GM23338 (cell line): ENCODE measurements around the gene EPX. TPM values are rescaled to one million over a fixed set of nuclear protein-coding genes. Genes with fewer than 3 reads are reported as not detected.

ENCODE experiments used
- ATAC-seq: fragments of 200-7000 bp; cut with Tn5 transposase; 3 replicates; pipeline ENCODE4 v1.9.1; 2020
- DNase-seq: peaks from one replicate; pipeline ENCODE4 v3.0.0-alpha.2; 2015; ENCODE audit warnings: low spot score
- H2AFZ ChIP-seq: fragments of 200-600 bp; sonication (generic); 2 replicates; pipeline ENCODE4 v1.8.0; 2016; ENCODE audit warnings: antibody characterized with exemption, mild to moderate bottlenecking, moderate library complexity
- H3F3A ChIP-seq: fragments of 200-600 bp; sonication (generic); replicated peaks from 2 replicates; pipeline ENCODE4 v1.8.0; 2017; ENCODE audit warnings: antibody characterized with exemption, mixed run types, low read depth
- H3K27ac ChIP-seq: fragments of 200-600 bp; sonication (generic); 2 replicates; pipeline ENCODE4 v1.6.1; 2016; ENCODE audit warnings: low read depth
- H3K27me3 ChIP-seq: fragments of 200-600 bp; sonication (generic); 2 replicates; pipeline ENCODE4 v1.8.0; 2016; ENCODE audit warnings: mild to moderate bottlenecking, mixed run types, moderate library complexity; ENCODE audit not compliant: insufficient read depth
- H3K36me3 ChIP-seq: fragments of 200-600 bp; sonication (generic); 2 replicates; pipeline ENCODE4 v1.8.0; 2016; ENCODE audit warnings: mild to moderate bottlenecking; ENCODE audit not compliant: insufficient read depth
- H3K4me1 ChIP-seq: fragments of 200-600 bp; sonication (generic); 2 replicates; pipeline ENCODE4 v1.8.0; 2016; ENCODE audit warnings: mild to moderate bottlenecking, moderate library complexity; ENCODE audit not compliant: insufficient read depth
- H3K4me2 ChIP-seq: fragments of 200-600 bp; sonication (generic); 2 replicates; pipeline ENCODE4 v1.7.1; 2017; ENCODE audit warnings: mixed run types
- H3K4me3 ChIP-seq: fragments of 200-600 bp; sonication (generic); 2 replicates; pipeline ENCODE4 v1.6.1; 2016; ENCODE audit warnings: mixed run types
- H3K79me2 ChIP-seq: fragments of 200-600 bp; sonication (generic); replicated peaks from 2 replicates; pipeline ENCODE4 v1.8.0; 2017; ENCODE audit warnings: mild to moderate bottlenecking; ENCODE audit not compliant: insufficient read depth
- H3K9me2 ChIP-seq: fragments of 200-600 bp; sonication (generic); 2 replicates; pipeline ENCODE4 v1.8.0; 2017; ENCODE audit not compliant: insufficient read depth
- H4K20me1 ChIP-seq: fragments of 200-600 bp; sonication (generic); replicated peaks from 2 replicates; pipeline ENCODE4 v1.8.0; 2017; ENCODE audit warnings: mild to moderate bottlenecking; ENCODE audit not compliant: insufficient read depth
- H3K27ac Mint-ChIP-seq: 2 replicates; pipeline ENCODE4 v1.8.0; 2020; ENCODE audit warnings: inconsistent platforms, mild to moderate bottlenecking, moderate library complexity, mixed read lengths
- H3K27me3 Mint-ChIP-seq: 3 replicates; pipeline ENCODE4 v1.8.0; 2022; ENCODE audit warnings: low read depth, mild to moderate bottlenecking, moderate library complexity, mixed read lengths, inconsistent platforms; ENCODE audit not compliant: insufficient read depth, poor library complexity
- H3K36me3 Mint-ChIP-seq: 3 replicates; pipeline ENCODE4 v1.8.0; 2021; ENCODE audit warnings: low read depth, mild to moderate bottlenecking, inconsistent platforms, moderate library complexity, mixed read lengths
- H3K4me1 Mint-ChIP-seq: 3 replicates; pipeline ENCODE4 v1.8.0; 2020; ENCODE audit warnings: mild to moderate bottlenecking, inconsistent platforms, mixed read lengths
- H3K4me3 Mint-ChIP-seq: 3 replicates; pipeline ENCODE4 v1.8.0; 2021; ENCODE audit warnings: moderate library complexity, mild to moderate bottlenecking, inconsistent platforms, mixed read lengths
- H3K9me3 Mint-ChIP-seq: 3 replicates; pipeline ENCODE4 v1.8.0; 2020; ENCODE audit warnings: moderate library complexity, mild to moderate bottlenecking, inconsistent platforms, mixed read lengths
- CREB1 ChIP-seq: fragments of 250-450 bp; sonication (Bioruptor Pico); IDR thresholded peaks from 2 replicates; pipeline ENCODE4 v1.5.0; 2020; ENCODE audit warnings: low read depth, mild to moderate bottlenecking, moderate library complexity
- CTCF ChIP-seq, 2 experiments: fragments of 200-600 bp in 1 of 2; sonication (generic) in 1 of 2; conservative IDR thresholded peaks; 2 replicates each; pipeline versions ENCODE4 v1.5.1 to v1.6.1; 2016 to 2017; ENCODE audit warnings: antibody characterized with exemption in 2 of 2, low read depth in 2 of 2, mild to moderate bottlenecking in 2 of 2, moderate library complexity in 1 of 2
- ETS1 ChIP-seq: IDR thresholded peaks from 2 replicates; pipeline ENCODE4 v1.6.1; 2016; ENCODE audit warnings: antibody characterized with exemption
- EZH2 ChIP-seq: fragments of 200-600 bp; sonication (generic); IDR thresholded peaks from one replicate; pipeline ENCODE4 v1.8.0; 2017; ENCODE audit warnings: antibody characterized with exemption, mild to moderate bottlenecking, low read depth; ENCODE audit not compliant: unreplicated experiment
- EZH2phosphoT487 ChIP-seq: fragments of 200-600 bp; sonication (generic); IDR thresholded peaks from one replicate; pipeline ENCODE4 v1.8.1; 2018; ENCODE audit warnings: antibody characterized with exemption; ENCODE audit not compliant: unreplicated experiment
- JUNB ChIP-seq: IDR thresholded peaks from one replicate; pipeline ENCODE4 v1.6.1; 2016; ENCODE audit warnings: antibody characterized with exemption; ENCODE audit not compliant: unreplicated experiment
- NANOG ChIP-seq: IDR thresholded peaks from 2 replicates; pipeline ENCODE4 v1.6.1; 2016; ENCODE audit warnings: antibody characterized with exemption, borderline replicate concordance
- POLR2AphosphoS5 ChIP-seq: IDR thresholded peaks from 2 replicates; pipeline ENCODE4 v1.6.1; 2016; ENCODE audit warnings: antibody characterized with exemption, low read depth
- REST ChIP-seq: IDR thresholded peaks from one replicate; pipeline ENCODE4 v1.6.1; 2018; ENCODE audit warnings: antibody characterized with exemption; ENCODE audit not compliant: unreplicated experiment
- STAT1 ChIP-seq: IDR thresholded peaks from one replicate; pipeline ENCODE4 v1.6.1; 2016; ENCODE audit warnings: antibody characterized with exemption; ENCODE audit not compliant: unreplicated experiment
- ZNF114 ChIP-seq: fragments of 250-450 bp; sonication (Bioruptor Pico); IDR thresholded peaks from 2 replicates; pipeline ENCODE4 v1.5.0; 2020; ENCODE audit warnings: mild to moderate bottlenecking, moderate library complexity
- ZNF331 ChIP-seq: fragments of 250-450 bp; sonication (Bioruptor Pico); IDR thresholded peaks from 2 replicates; pipeline ENCODE4 v1.5.0; 2020; ENCODE audit warnings: low read depth, mild to moderate bottlenecking, moderate library complexity
- ZNF462 ChIP-seq: fragments of 250-450 bp; sonication (Bioruptor Pico); IDR thresholded peaks from 2 replicates; pipeline ENCODE4 v1.5.0; 2020; ENCODE audit warnings: mild to moderate bottlenecking, moderate library complexity
- polyA plus RNA-seq: library from polyadenylated mRNA; unstranded; fragments of >200 nt; fragmentation: Nextera tagmentation; extraction: Ambion mirVana; gene quantifications from 2 replicates; pipeline ENCODE4 v1.2.1, GENCODE V29; 2016
- total RNA-seq: library from RNA; depleted of rRNA; stranded (reverse); fragments of >200 nt; shearing (Covaris generic); gene quantifications from 2 replicates; pipeline ENCODE4 v1.2.3, GENCODE V29; 2014

The EPX gene
- total and polyA plus RNA-seq, 2 experiments from 2014 or later, result 0.10 TPM; not detected in 1

GRCh38 chr17:58174871-58175270 is 17.7 kb upstream of the EPX start:
- Histone ChIP-seq H3K4me3 (no peak overlapping the region), H3K9me2 (no peaks in the 10 kb centered on the region), H3K79me2 (no peaks in the 10 kb centered on the region), H2AFZ (no peak overlapping the region), H3K27me3 (no peaks in the 10 kb centered on the region), H4K20me1 (no peaks in the 10 kb centered on the region), H3K27ac (no peak overlapping the region), H3F3A (no peaks in the 10 kb centered on the region), H3K4me2 (no peak overlapping the region), H3K36me3 (no peaks in the 10 kb centered on the region), H3K4me1 (no peaks in the 10 kb centered on the region)
- ATAC-seq, result no peak
- DNase-seq, result no peak
- no peaks in the 10 kb centered on the region for H3K9me3 Mint-ChIP-seq
- H3K4me3 Mint-ChIP-seq, result no peak overlapping the region
- H3K4me1 Mint-ChIP-seq, result no peaks in the 10 kb centered on the region
- H3K36me3 Mint-ChIP-seq, result no peaks in the 10 kb centered on the region
- TF ChIP-seq ZNF331 (CRISPR knock-in tag) (no peak), CREB1 (CRISPR knock-in tag) (no peak), EZH2 (no peak), ZNF462 (CRISPR knock-in tag) (no peak), EZH2phosphoT487 (no peak), REST (no peak), ETS1 (no peak), STAT1 (no peak), ZNF114 (CRISPR knock-in tag) (no peak), JUNB (no peak), NANOG (no peak), CTCF (conservative IDR thresholded peaks at IDR 0.05; ENCODE audit: low read depth in 2 of 2) (no peak), POLR2AphosphoS5 (no peak)
- H3K27ac Mint-ChIP-seq, result no peak overlapping the region
- H3K27me3 Mint-ChIP-seq, result peaks cover 10% of the 10 kb centered on the region
